Fibroblast of lung (primary cell): ENCODE results near the gene CACNA2D3. TPM values are rescaled to one million over a fixed set of nuclear protein-coding genes. Genes with fewer than 3 reads are reported as not detected.

Experiments used
- DNase-seq, 2 donors: peaks; one replicate each; pipeline versions ENCODE4 v3.0.0 to v3.0.0-alpha.2; 2010; ENCODE audit warnings: low read depth in 2 of 2
- H2AFZ ChIP-seq: 2 replicates; pipeline ENCODE4 v1.5.1; 2012; ENCODE audit warnings: low read length, control low read depth, inconsistent platforms
- H3K27ac ChIP-seq: 2 replicates; pipeline ENCODE4 v1.5.1; 2011; ENCODE audit warnings: low read length, control low read depth; ENCODE audit not compliant: insufficient read depth
- H3K27me3 ChIP-seq: 2 replicates; pipeline ENCODE4 v1.5.1; 2011; ENCODE audit warnings: mild to moderate bottlenecking, low read length; ENCODE audit not compliant: control insufficient read depth, insufficient read depth
- H3K36me3 ChIP-seq: 2 replicates; pipeline ENCODE4 v1.5.1; 2011; ENCODE audit warnings: low read length; ENCODE audit not compliant: control insufficient read depth, insufficient read depth
- H3K4me1 ChIP-seq: 2 replicates; pipeline ENCODE4 v1.5.1; 2011; ENCODE audit warnings: low read length; ENCODE audit not compliant: control insufficient read depth, insufficient read depth; ENCODE audit errors: extremely low read depth
- H3K4me2 ChIP-seq: 2 replicates; pipeline ENCODE4 v1.5.1; 2011; ENCODE audit warnings: low read length, control low read depth; ENCODE audit not compliant: insufficient read depth; ENCODE audit errors: extremely low read depth
- H3K4me3 ChIP-seq, 4 experiments: fragments of 200-600 bp in 1 of 4; sonication (generic) in 1 of 4; replicated peaks in 1 of 4; 2 replicates each; pipeline ENCODE4 v1.5.1; 2011 to 2016; ENCODE audit warnings: low read length in 4 of 4, low read depth in 3 of 4, mild to moderate bottlenecking in 3 of 4, control low read depth in 2 of 4, inconsistent platforms in 1 of 4, mixed read lengths in 1 of 4; ENCODE audit not compliant: insufficient read depth in 1 of 4; ENCODE audit errors: control extremely low read depth in 1 of 4
- H3K79me2 ChIP-seq: 2 replicates; pipeline ENCODE4 v1.5.1; 2012; ENCODE audit warnings: mild to moderate bottlenecking, low read length, inconsistent platforms; ENCODE audit not compliant: control insufficient read depth, insufficient read depth
- H3K9ac ChIP-seq: 2 replicates; pipeline ENCODE4 v1.5.1; 2011; ENCODE audit warnings: mild to moderate bottlenecking, low read length, control low read depth; ENCODE audit not compliant: insufficient read depth
- H3K9me3 ChIP-seq: 2 replicates; pipeline ENCODE4 v1.5.1; 2012; ENCODE audit warnings: low read depth, low read length; ENCODE audit not compliant: control insufficient read depth, insufficient read depth
- H4K20me1 ChIP-seq: 2 replicates; pipeline ENCODE4 v1.5.1; 2011; ENCODE audit warnings: low read length; ENCODE audit not compliant: control insufficient read depth, insufficient read depth; ENCODE audit errors: extremely low read depth
- CTCF ChIP-seq, 2 donors: IDR thresholded peaks in 1 of 2; conservative IDR thresholded peaks in 1 of 2; 1 replicate in 1 of 2; 2 replicates in 1 of 2; pipeline ENCODE4 v1.5.1; 2011 to 2012; ENCODE audit warnings: low read length in 2 of 2, control low read depth in 1 of 2, inconsistent platforms in 1 of 2, low read depth in 1 of 2, mild to moderate bottlenecking in 1 of 2
- EZH2 ChIP-seq: IDR thresholded peaks from 2 replicates; pipeline ENCODE4 v1.5.1; 2012; ENCODE audit warnings: low read length, control low read depth, mild to moderate bottlenecking; ENCODE audit errors: missing control alignments
- polyA plus RNA-seq, 2 donors: library from polyadenylated mRNA; depleted of rRNA in 1 of 2; stranded (reverse) in 1 of 2; unstranded in 1 of 2; fragments of >200 nt; gene quantifications; 2 replicates each; pipeline ENCODE4 v1.2.1, GENCODE V29; 2011 to 2012; ENCODE audit warnings: missing spikeins in 1 of 2
- total RNA-seq: library from RNA; depleted of rRNA; stranded (reverse); fragments of >200 nt; gene quantifications from 2 replicates; pipeline ENCODE4 v1.2.1, GENCODE V29; 2014

Gene CACNA2D3
- total and polyA plus RNA-seq, 2 donors (not counting 1 experiment from before 2014, with no cell fraction given) = 1.8 to 11.5 TPM

DNA sequence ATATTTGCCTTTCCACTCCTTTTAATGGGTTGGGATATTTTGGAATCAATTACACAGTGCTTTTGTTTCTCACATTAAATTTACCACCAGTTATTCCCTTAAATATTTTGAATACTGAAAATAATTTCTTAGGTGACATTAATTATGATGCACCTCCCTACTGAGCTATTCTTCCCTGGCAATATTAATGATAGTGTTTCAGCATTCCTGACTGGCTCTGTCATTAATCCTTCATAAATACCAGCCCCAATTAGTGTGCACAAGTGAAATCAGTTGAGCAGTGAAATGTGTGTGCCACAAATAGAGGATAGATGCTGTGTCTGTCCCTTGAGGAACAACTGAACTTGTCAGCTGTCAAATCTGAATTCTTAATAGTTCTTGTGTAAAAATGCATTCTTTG is 304.0 kb downstream of the CACNA2D3 start:
- H3K27me3 ChIP-seq = no peaks in the 10 kb centered on the region
- no peak overlapping the region for H3K4me3 ChIP-seq
- TF ChIP-seq CTCF (conservative IDR thresholded peaks at IDR 0.05 in 1 of 2, IDR thresholded peaks at IDR 0.05 in 1 of 2; ENCODE audit: low read depth in 1 of 2, low read length in 2 of 2) (no peak), EZH2 (no peak)
- no peak overlapping the region for H2AFZ ChIP-seq
- H3K4me1 ChIP-seq = peaks cover 2% of the 10 kb centered on the region
- no peak overlapping the region for H3K9ac ChIP-seq
- peak in 1 of 2 donors; percentile 10 for DNase-seq
- H3K36me3 ChIP-seq = no peaks in the 10 kb centered on the region
- H3K4me2 ChIP-seq = no peak overlapping the region
- no peaks in the 10 kb centered on the region for H3K79me2 ChIP-seq
- H4K20me1 ChIP-seq = no peaks in the 10 kb centered on the region
- H3K27ac ChIP-seq = no peak overlapping the region
- H3K9me3 ChIP-seq = no peaks in the 10 kb centered on the region

DNA sequence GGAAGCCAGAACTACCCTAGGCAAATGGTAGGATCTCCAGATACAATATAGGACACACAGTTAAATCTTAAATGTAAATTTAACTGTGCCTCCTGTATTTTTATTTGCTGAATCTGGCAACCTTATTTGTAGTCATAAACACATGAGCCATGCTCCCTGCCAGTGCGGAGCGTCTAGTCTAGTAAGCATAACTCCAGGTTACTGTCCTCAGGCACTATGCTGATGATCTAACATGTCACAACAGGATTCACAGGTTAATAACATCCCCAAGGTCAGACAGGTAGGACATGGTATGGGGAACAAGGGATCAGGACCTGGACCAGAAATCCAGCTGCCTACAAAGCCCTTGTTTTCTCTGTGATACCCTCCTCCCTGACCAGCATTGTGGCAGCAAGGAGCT is 305.1 kb downstream of the CACNA2D3 start:
- Histone ChIP-seq H3K36me3 (no peaks in the 10 kb centered on the region), H4K20me1 (no peaks in the 10 kb centered on the region), H2AFZ (no peak overlapping the region), H3K4me3 (no peak overlapping the region), H3K79me2 (no peaks in the 10 kb centered on the region), H3K27me3 (no peaks in the 10 kb centered on the region), H3K4me1 (peaks cover 2% of the 10 kb centered on the region), H3K9ac (no peak overlapping the region), H3K4me2 (no peak overlapping the region), H3K9me3 (no peaks in the 10 kb centered on the region), H3K27ac (no peak overlapping the region)
- DNase-seq = no peak
- no peak for TF ChIP-seq EZH2
- no peak for TF ChIP-seq CTCF (conservative IDR thresholded peaks at IDR 0.05 in 1 of 2, IDR thresholded peaks at IDR 0.05 in 1 of 2; ENCODE audit: low read depth in 1 of 2, low read length in 2 of 2)

- peak; percentile 78 to 81 for DNase-seq
- H3K79me2 ChIP-seq = no peaks in the 10 kb centered on the region
- TF ChIP-seq EZH2 (no peak), CTCF (conservative IDR thresholded peaks at IDR 0.05 in 1 of 2, IDR thresholded peaks at IDR 0.05 in 1 of 2; ENCODE audit: low read depth in 1 of 2, low read length in 2 of 2) (peak; percentile 86 to 92)
- H3K27ac ChIP-seq = no peak overlapping the region
- no peaks in the 10 kb centered on the region for H3K9me3 ChIP-seq
- no peaks in the 10 kb centered on the region for H3K36me3 ChIP-seq
- no peak overlapping the region for H2AFZ ChIP-seq
- H3K4me3 ChIP-seq = no peak overlapping the region
- no peak overlapping the region for H3K4me2 ChIP-seq
- H3K4me1 ChIP-seq = peaks cover 2% of the 10 kb centered on the region
- H4K20me1 ChIP-seq = no peaks in the 10 kb centered on the region
- no peak overlapping the region for H3K9ac ChIP-seq
- no peaks in the 10 kb centered on the region for H3K27me3 ChIP-seq
These were observed 305.9 kb downstream of the CACNA2D3 start for GRCh38 chr3:54427941-54428871.
